ENCODE measurements around the gene ANXA7.

- TF ChIP-seq CTCF (IDR thresholded peaks at IDR 0.05; ENCODE audit: extremely low read depth in 1 of 2, insufficient read depth in 1 of 2, low read depth in 1 of 2, low read length in 2 of 2) (no peak), POLR2A (IDR thresholded peaks at IDR 0.05; ENCODE audit: low read depth, low read length) (no peak), EZH2 (IDR thresholded peaks at IDR 0.05; ENCODE audit: borderline replicate concordance, low read depth, low read length, severe bottlenecking) (no peak), MAX (IDR thresholded peaks at IDR 0.05; ENCODE audit: insufficient read depth, insufficient read length) (no peak), MYC (IDR thresholded peaks at IDR 0.05; ENCODE audit: low read depth, low read length) (no peak)
These were observed 48.9 kb downstream of the ANXA7 start for GRCh38 chr10:73364964-73365363.

All from endothelial cell of umbilical vein (primary cell).